ENCODE results near the gene CBX3. TPM values are rescaled to one million over a fixed set of nuclear protein-coding genes. Genes with fewer than 3 reads are reported as not detected.
A peak's percentile ranks its signal among the peaks of the same experiment; 100 is the strongest.
"Not testable (repeated sequence)": the region's sequence is repeated elsewhere in the genome, so short reads cannot be mapped to it uniquely, and the experiment has no call there.

Gene CBX3
- total and polyA plus RNA-seq, 2 of the 8 experiments (the other 6 are each of a cell fraction or from before 2014, with no cell fraction given) = 71.3 to 258 TPM

- Histone ChIP-seq H3K4me2 (ENCODE audit: insufficient read depth in 1 of 2, low read depth in 2 of 2, low read length in 2 of 2) (peak overlapping the region in 1 of 2 experiments; percentile 22; a peak in 1 of 4 replicates), H3K36me3 (ENCODE audit: control insufficient read depth in 2 of 4, insufficient read depth in 4 of 4, low read length in 3 of 4) (peaks cover 62 to 100% (median 88%) of the 10 kb centered on the region in 4 experiments), H4K20me1 (replicated peaks in 1 of 2; ENCODE audit: control insufficient read depth in 1 of 2, insufficient read depth in 2 of 2, low read length in 2 of 2) (peaks cover 32 to 51% of the 10 kb centered on the region in 2 experiments), H3K79me2 (ENCODE audit: control insufficient read depth in 1 of 2, insufficient read depth in 2 of 2, low read length in 2 of 2) (peaks cover 30 to 81% of the 10 kb centered on the region in 2 experiments)
- not testable (repeated sequence) for H3K56ac ChIP-seq (replicated peaks; ENCODE audit: insufficient read length, low read depth, low read length); H3K18ac ChIP-seq (ENCODE audit: extremely low read depth, low read length); H3K27me3 ChIP-seq (replicated peaks in 1 of 4; ENCODE audit: control insufficient read depth in 3 of 4, extremely low read depth in 1 of 4, insufficient read depth in 3 of 4, low read length in 3 of 4); H2AFZ ChIP-seq (ENCODE audit: low read length); H3K9me3 ChIP-seq (ENCODE audit: insufficient read depth in 2 of 2, low read depth in 1 of 2, low read length in 1 of 2); H3K4ac ChIP-seq (replicated peaks; ENCODE audit: insufficient read length, low read depth, low read length); H3K27ac ChIP-seq (ENCODE audit: low read depth, low read length); H3K23ac ChIP-seq (ENCODE audit: insufficient read length); H2BK12ac ChIP-seq (ENCODE audit: low read depth, low read length); H4K5ac ChIP-seq (ENCODE audit: insufficient read length, low read depth, low read length); H4K91ac ChIP-seq (replicated peaks; ENCODE audit: insufficient read length, low read length); H3K4me3 ChIP-seq (ENCODE audit: extremely low read depth in 1 of 4, insufficient read depth in 2 of 4, low read depth in 3 of 4, low read length in 4 of 4); H2AK5ac ChIP-seq (ENCODE audit: low read depth, low read length); H4K8ac ChIP-seq (ENCODE audit: extremely low read depth, insufficient read depth, low read length); H3K9ac ChIP-seq (replicated peaks in 1 of 4; ENCODE audit: extremely low read depth in 1 of 4, low read depth in 3 of 4, low read length in 3 of 4); H3K23me2 ChIP-seq (ENCODE audit: low read depth, low read length); DNase-seq (ENCODE audit: low read depth in 1 of 2, low spot score in 2 of 2); FAIRE-seq; H3K14ac ChIP-seq (ENCODE audit: insufficient read length); H3K79me1 ChIP-seq (ENCODE audit: low read depth, low read length); H2BK5ac ChIP-seq (ENCODE audit: low read depth, low read length); H2BK20ac ChIP-seq (ENCODE audit: low read length); H2BK120ac ChIP-seq (replicated peaks; ENCODE audit: low read depth, low read length); H2BK15ac ChIP-seq (ENCODE audit: low read length); H3K4me1 ChIP-seq (replicated peaks in 1 of 4; ENCODE audit: control insufficient read depth in 3 of 4, insufficient read depth in 4 of 4, low read length in 3 of 4)
- ChIA-PET POLR2A (ENCODE audit: partially characterized antibody) (interaction anchor here (0.6 to 17.3 kb wide), 18 partner anchors 2 to 326 kb away, joined by 3 to 578 read pairs (median 4); partner anchors contain the start of genes CBX3, HNRNPA2B1 and NFE2L3), CTCF (ENCODE audit: partially characterized antibody) (interaction anchor here (1.0 to 4.7 kb wide), 2 partner anchors 97 to 301 kb away, joined by 3 to 21 read pairs; partner anchors contain the start of gene SNX10)
- WGBS, 2 experiments (ENCODE audit: extremely low coverage in 1 of 2, insufficient coverage in 1 of 2, insufficient read length in 1 of 2, insufficient replicate concordance in 2 of 2, low coverage in 1 of 2, low lambda C conversion rate in 2 of 2, missing lambda C conversion rate in 1 of 2) = 86% methylated on average over 10 of the region's 11 CpGs; no CpG with 5 or more reads in 1 of the 2 experiments
Observed at GRCh38 chr7:26194764-26195163, 6.8 kb upstream of the CBX3 start.

All from H1 (cell line).